ENCODE measurements around the gene PLCB1.
"Not testable (repeated sequence)": the region's sequence is repeated elsewhere in the genome, so short reads cannot be mapped to it uniquely, and the experiment has no call there.

PLCB1 gene

GRCh38 chr20:8640461-8640860 is 508.4 kb downstream of the PLCB1 start:
- no peak for DNase-seq

GRCh38 chr20:8642247-8642646 is 510.2 kb downstream of the PLCB1 start:
- DNase-seq = no peak

DNA sequence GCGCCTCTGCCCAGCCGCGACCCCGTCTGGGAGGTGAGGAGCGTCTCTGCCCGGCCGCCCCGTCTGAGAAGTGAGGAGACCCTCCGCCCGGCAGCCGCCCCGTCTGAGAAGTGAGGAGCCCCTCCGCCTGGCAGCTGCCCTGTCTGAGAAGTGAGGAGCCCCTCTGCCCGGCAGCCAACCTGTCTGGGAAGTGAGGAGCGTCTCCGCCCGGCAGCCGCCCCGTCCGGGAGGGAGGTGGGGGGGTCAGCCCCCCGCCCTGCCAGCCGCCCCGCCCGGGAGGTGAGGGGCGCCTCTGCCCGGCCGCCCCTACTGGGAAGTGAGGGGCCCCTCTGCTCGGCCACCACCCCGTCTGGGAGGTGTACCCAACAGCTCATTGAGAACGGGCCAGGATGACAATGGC is 512.4 kb downstream of the PLCB1 start:
- not testable (repeated sequence) for DNase-seq

GRCh38 chr20:8645326-8645725 is 513.3 kb downstream of the PLCB1 start:
- no peak for DNase-seq

- DNase-seq = no peak
These were observed 514.0 kb downstream of the PLCB1 start for GRCh38 chr20:8646033-8646441.

- no peak for DNase-seq
These were observed 514.6 kb downstream of the PLCB1 start for GRCh38 chr20:8646716-8647115.

GRCh38 chr20:8647961-8648441 is 515.9 kb downstream of the PLCB1 start:
- no peak for DNase-seq

DNA sequence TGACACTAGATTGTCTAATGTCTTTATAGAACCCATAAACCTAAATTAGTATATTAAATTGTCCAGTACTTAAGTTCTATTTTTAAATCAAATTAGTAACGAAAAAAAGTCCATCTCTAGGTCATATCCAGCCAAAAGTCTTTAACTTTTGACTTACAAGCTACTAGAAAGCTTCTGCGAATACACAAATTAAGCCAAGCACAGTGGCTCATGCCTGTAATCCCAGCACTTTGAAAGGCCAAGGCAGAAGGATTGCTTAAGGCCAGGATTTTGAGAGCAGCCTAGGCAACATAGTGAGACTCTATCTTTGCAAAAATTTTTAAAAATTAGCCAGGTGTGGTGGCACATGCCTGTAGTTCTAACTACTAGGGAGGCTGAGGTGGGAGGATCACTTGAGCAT is 516.4 kb downstream of the PLCB1 start:
- DNase-seq = no peak

DNA sequence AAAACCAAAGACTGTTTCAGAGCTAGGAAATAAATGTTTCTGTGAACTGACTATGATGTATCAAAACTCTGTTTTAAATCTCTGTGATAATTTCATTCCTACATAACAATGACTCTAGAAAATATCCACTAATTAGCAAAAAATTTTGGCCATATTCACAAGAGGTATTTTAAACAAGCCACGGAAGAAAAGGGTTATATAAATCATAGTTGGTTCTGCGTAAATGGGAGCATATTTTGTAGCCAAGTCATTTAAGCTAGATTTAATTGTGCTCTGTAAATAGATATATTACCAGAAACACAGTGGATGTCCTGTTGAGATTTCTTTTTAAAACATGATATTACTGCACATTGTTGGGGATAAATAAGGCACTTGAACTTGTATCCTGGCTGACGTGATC is 520.3 kb downstream of the PLCB1 start:
- DNase-seq = no peak

DNA sequence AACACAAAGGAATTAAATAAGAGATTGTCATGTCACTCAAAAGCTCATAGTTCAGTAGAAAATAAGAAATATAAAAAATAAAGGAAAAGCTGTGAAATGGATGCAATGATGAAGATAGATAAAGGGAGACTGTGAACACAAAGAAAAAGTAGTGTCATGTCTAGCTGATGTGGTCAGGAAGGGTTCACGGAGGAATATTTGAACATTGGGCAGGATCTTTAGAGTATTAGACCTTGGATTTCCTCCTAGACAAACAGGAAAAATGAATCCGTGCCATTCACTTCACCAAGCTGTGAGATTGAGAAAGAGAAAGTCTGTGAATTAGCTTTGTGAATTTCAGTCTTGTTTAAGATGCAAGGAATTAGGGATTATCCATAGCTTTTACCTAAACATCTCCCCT is 522.4 kb downstream of the PLCB1 start:
- DNase-seq = no peak

DNA sequence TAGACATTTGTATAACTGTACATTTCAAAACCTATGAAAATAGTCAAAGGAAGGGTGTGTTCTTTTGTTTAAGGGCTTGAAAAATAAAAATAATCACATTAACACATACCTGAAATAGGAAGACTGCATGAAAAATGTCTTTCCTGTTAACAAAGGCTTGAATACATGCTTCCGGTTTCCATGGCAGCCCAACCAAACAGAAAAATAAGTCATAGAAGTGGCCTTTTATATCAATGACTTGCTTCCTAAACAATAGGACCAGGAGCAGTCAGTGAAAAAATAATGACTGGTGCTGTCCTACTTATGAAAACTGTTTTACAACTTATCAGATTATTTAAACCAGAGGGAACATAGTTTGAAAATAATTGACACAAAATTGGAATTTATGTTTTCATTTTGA is 524.3 kb downstream of the PLCB1 start:
- no peak for DNase-seq

GRCh38 chr20:8657664-8658063 is 525.6 kb downstream of the PLCB1 start:
- DNase-seq = no peak

GRCh38 chr20:8658103-8658502 is 526.0 kb downstream of the PLCB1 start:
- no peak for DNase-seq

DNA sequence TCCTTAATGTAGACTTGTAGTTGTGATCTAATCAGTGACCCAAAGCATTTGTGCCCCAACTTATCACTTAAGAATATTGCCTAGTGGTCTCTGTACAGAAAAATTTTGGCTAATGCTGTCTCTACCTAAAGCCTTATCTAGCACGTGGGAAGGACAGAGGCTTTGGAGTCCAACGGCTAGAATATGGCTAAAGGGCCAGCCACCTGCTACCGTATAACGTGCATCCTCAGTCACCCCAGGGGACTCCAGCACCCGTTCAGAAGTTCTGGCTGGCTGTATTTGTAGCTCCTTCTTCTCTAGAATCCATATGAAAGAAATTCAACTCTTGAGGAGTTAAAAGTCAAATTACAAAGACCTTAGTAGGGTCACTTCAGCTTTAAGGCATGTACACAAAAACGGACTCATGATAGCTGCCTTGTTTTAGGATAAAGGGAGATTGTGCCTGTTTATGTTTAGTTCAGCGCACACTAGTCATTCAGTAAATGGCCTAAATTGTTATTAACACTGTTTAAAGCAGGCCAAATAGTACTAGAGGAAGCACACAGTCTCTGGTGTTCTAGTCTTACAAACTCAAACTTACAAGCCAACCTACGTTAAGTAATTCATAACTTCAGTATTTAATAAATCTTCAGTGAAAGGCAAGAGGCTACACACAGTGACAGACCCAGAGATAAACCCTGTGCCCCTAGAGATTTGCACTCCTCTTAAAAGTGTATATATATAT is 529.3 kb downstream of the PLCB1 start:
- no peak for DNase-seq

GRCh38 chr20:8662433-8662954 is 530.4 kb downstream of the PLCB1 start:
- no peak for DNase-seq

- DNase-seq = no peak
These were observed 531.4 kb downstream of the PLCB1 start for GRCh38 chr20:8663424-8663823.

GRCh38 chr20:8664778-8665177 is 532.7 kb downstream of the PLCB1 start:
- no peak for DNase-seq

- no peak for DNase-seq
These were observed 535.2 kb downstream of the PLCB1 start for GRCh38 chr20:8667306-8667705.

GRCh38 chr20:8670207-8670892 is 538.3 kb downstream of the PLCB1 start:
- DNase-seq = no peak

- no peak for DNase-seq
These were observed 538.8 kb downstream of the PLCB1 start for GRCh38 chr20:8670893-8671215.

GRCh38 chr20:8671370-8671961 is 539.4 kb downstream of the PLCB1 start:
- no peak for DNase-seq

GRCh38 chr20:8673116-8673515 is 541.0 kb downstream of the PLCB1 start:
- DNase-seq = no peak

DNA sequence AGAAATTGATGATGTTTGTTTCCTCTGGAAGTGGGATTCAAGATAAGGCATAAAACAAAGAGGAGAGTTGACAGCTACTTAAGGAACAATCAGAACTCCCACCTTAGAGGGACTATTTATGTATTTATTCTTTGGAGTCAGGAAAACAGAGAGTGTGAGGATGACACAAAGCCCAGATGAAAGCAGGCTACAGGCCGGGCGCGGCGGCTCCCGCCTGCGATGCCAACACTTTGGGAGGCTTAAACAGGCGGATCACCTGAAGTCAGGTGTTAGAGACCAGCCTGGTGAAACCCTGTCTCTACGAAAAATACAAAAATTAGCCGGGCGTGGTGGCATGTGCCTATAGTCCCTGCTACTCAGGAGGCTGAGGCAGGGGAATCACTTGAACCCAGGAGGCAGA is 543.8 kb downstream of the PLCB1 start:
- no peak for DNase-seq

All from DMS79 (cell line).